GM12864 (cell line): ENCODE results near the gene HOATZ.

ENCODE experiments used
- DNase-seq: peaks from one replicate; pipeline ENCODE4 v3.0.0-alpha.2; 2011; ENCODE audit warnings: low read depth
- H3K4me3 ChIP-seq: 2 replicates; pipeline ENCODE4 v1.5.1; 2011; ENCODE audit warnings: mild to moderate bottlenecking, low read depth, low read length, control low read depth
- TF ChIP-seq, protein P1 (sequence below): IDR thresholded peaks from 2 replicates; pipeline ENCODE4 v1.5.1; 2011; ENCODE audit warnings: low read depth, mild to moderate bottlenecking, moderate library complexity, low read length, control low read depth, inconsistent platforms; ENCODE audit errors: missing control alignments

HOATZ gene

DNA sequence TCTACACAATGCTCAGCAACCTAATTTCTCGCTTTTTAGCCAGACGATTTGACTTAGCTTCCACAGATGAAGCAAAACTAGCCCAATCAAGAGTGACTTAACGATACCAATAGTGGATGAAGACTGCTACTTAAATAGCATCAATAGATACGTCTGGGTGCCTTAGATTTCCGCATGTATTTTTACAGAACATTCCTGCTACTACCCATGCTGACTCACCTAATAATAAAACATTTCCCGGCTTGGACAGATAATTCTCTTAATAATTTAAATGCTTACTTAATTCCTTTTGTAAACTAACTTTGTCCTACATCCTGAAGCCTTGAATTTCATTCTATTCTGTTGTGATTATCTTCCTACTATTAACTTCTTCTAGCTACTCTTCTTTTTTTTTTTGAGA lies 20.7 kb downstream of the HOATZ start:
- TF ChIP-seq, protein P1, sequence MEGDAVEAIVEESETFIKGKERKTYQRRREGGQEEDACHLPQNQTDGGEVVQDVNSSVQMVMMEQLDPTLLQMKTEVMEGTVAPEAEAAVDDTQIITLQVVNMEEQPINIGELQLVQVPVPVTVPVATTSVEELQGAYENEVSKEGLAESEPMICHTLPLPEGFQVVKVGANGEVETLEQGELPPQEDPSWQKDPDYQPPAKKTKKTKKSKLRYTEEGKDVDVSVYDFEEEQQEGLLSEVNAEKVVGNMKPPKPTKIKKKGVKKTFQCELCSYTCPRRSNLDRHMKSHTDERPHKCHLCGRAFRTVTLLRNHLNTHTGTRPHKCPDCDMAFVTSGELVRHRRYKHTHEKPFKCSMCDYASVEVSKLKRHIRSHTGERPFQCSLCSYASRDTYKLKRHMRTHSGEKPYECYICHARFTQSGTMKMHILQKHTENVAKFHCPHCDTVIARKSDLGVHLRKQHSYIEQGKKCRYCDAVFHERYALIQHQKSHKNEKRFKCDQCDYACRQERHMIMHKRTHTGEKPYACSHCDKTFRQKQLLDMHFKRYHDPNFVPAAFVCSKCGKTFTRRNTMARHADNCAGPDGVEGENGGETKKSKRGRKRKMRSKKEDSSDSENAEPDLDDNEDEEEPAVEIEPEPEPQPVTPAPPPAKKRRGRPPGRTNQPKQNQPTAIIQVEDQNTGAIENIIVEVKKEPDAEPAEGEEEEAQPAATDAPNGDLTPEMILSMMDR: no peak
- DNase-seq: no peak
- H3K4me3 ChIP-seq: no peak overlapping the region

DNA sequence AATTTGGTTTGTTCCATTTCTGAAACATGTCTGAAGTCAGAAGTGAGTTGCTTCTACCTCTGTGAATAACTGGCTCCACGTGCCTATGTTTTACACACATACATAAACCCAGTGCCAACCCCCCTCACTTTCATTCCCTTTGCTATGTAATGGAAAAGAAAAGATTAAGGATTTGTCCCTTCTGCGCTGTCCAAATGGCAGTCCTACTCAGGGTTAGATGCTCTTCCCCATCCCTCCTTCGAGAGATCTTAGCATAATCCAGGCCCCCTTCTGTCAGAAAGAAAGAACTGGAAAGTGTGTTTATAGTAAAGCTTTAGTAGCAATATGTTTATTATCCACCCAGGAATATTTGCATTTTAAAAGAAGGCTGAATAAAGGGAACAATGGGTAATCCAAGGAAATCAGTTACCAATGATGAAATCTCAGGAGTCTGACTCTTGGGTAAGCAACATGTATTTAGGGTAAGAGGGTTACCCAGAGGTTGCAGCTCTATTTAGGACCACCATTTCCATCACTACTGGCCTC lies 22.8 kb downstream of the HOATZ start:
- no peak overlapping the region for H3K4me3 ChIP-seq
- no peak for DNase-seq
- TF ChIP-seq, protein P1: no peak

DNA sequence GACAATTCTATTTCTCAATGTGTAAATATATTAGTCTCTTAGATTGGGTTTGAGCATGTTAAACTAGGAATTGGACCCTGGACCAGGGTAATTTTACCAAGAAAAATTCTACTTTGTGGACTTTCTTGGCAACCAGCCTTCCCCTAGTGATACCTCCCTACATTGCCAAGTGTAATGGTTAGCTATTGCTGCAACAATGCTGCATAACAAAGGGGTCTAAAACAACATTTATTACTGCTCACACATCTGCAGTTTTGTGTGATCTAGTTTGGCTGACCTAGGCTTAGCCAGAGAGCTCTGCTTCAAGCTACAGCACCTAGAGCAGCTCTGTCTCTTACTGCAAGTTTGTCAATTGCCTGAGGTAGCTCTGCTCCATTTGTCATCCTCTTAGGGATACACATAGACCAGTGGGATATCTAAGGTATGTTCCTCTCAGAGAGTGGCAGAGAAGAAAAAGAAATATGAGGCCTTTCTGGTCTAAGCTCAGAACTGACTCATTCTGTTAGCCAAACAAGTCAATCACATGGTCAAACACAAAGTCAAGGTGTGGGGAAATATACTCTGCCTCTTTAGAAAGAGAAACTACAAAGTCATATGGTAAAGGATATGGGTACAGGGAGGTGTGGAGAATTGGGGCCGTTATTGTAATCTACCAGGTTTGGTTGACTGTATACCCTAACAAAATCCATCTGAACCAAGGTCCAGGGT lies 24.0 kb downstream of the HOATZ start:
- H3K4me3 ChIP-seq: no peak overlapping the region
- TF ChIP-seq, protein P1: no peak
- no peak for DNase-seq

DNA sequence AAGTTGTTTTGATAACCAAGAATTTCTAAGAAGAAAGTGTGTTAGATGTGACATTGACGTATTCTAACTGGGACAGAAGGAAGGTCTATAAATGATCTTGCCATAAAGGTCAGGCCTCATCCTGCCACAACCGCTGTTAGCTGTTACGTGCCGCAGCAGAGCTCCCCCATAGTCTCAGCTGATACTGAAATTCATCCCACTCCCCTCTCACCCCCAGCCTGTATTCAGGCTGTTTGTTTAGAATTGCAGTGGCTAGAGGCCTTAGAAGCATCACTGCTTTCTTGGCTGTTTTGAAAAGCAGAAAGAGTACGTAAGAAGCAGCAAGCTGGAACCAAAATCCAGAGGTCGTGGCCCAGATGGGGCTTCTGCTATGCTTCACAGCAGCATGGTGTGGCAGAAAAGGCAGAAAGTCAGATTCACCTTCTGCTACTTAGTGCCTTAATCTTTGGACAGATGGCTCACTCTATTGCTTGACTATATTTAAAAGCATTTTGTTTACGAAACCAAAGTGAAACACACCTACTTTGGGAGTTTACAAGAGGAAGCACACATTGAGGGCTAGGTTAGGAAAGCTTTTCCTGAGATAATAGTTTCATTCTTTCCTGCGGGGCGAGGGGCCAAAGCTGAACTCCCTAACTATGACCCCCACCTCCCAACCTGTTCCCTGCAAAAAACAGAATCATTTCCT lies 25.0 kb downstream of the HOATZ start:
- no peak overlapping the region for H3K4me3 ChIP-seq
- TF ChIP-seq, protein P1: no peak
- DNase-seq: no peak

DNA sequence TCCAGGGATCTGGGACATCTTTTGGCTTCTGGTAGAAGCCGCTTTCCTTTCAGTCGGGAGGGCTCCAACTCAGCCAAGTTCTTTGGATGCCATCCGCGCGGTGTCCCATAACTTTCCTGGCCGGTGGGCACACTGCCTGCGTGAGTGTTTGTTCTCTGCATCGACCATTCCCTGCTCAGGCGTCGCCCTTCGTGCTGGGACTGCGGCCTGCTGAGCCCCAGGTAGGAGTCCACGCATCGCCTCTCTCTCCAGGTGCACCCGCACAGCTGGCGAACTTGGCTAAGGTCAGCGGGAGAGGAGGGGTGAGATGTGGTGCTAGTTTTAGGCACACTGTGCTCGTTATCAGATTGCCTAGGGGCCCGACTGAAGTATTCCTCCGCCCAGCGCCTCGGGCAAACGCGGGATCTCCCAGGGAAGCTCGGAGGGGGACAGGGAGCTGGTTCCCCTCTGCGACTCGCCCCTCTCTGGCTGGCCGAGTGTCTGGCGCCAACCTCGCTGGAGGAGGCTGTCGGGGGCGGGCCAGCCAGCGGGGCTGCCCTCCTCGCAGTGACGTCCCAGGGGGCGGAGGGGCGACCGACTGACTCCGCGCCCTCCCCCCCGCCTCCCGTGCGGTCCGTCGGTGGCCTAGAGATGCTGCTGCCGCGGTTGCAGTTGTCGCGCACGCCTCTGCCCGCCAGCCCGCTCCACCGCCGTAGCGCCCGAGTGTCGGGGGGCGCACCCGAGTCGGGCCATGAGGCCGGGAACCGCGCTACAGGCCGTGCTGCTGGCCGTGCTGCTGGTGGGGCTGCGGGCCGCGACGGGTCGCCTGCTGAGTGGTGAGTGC lies 25.7 kb downstream of the HOATZ start, which contains the start of gene LAYN:
LAYN (plus strand) TSS at position 607 of the 823 bp plus-strand sequence; CDS start at position 731, 124 bp downstream.
- no peak for DNase-seq
- TF ChIP-seq, protein P1: no peak
- no peak within 1 kb of the TSS for H3K4me3 ChIP-seq

DNA sequence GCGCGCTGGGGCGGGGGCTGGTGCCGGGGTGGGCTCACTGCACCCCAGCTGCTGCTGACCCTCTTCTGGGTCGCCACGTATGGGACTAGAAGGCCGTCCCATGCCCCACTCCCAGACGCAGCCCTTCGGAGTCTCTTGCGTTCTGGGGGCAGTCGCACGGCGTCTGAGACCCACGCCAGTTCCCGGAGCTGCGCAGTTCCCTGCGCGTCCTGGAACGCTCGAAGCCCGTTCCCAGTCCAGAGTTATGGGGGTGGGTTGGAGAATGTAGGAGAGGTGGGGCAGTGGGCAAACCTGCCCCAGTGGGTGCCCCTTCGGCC lies 26.3 kb downstream of the HOATZ start:
- no peak overlapping the region for H3K4me3 ChIP-seq
- no peak for DNase-seq

More for the DNA sequence above, 26.3 kb downstream of the HOATZ start:
- TF ChIP-seq, protein P1: no peak
